H9 (cell line): ENCODE measurements around the gene SCFD2. TPM values are rescaled to one million over a fixed set of nuclear protein-coding genes. Genes with fewer than 3 reads are reported as not detected.

Source experiments
- DNase-seq: peaks from one replicate; pipeline ENCODE4 v3.0.0-alpha.2; 2017
- H2AFZ ChIP-seq: one replicate; pipeline ENCODE4 v1.6.1; 2013; ENCODE audit warnings: mild to moderate bottlenecking, low read length, control low read depth, moderate library complexity
- H2AK5ac ChIP-seq: 2 replicates; pipeline ENCODE4 v1.6.1; 2013; ENCODE audit warnings: low read length, control low read depth, mixed read lengths; ENCODE audit not compliant: insufficient read length
- H2BK120ac ChIP-seq: one replicate; pipeline ENCODE4 v1.6.1; 2013; ENCODE audit warnings: low read depth, mild to moderate bottlenecking, low read length, control low read depth, inconsistent platforms; ENCODE audit not compliant: poor library complexity, severe bottlenecking
- H2BK12ac ChIP-seq: 2 replicates; pipeline ENCODE4 v1.6.1; 2013; ENCODE audit warnings: low read length, control low read depth, mixed read lengths, low read depth; ENCODE audit not compliant: insufficient read length
- H2BK15ac ChIP-seq: 2 replicates; pipeline ENCODE4 v1.6.1; 2013; ENCODE audit warnings: low read depth, low read length, control low read depth
- H2BK20ac ChIP-seq: one replicate; pipeline ENCODE4 v1.6.1; 2013; ENCODE audit warnings: low read depth, mild to moderate bottlenecking, low read length, control low read depth, inconsistent platforms; ENCODE audit not compliant: poor library complexity, severe bottlenecking
- H2BK5ac ChIP-seq: 2 replicates; pipeline ENCODE4 v1.6.1; 2013; ENCODE audit warnings: low read length, control low read depth, mixed read lengths; ENCODE audit not compliant: insufficient read length
- H3K14ac ChIP-seq: 2 replicates; pipeline ENCODE4 v1.6.1; 2013; ENCODE audit warnings: low read length, control low read depth; ENCODE audit not compliant: insufficient read depth
- H3K18ac ChIP-seq: 2 replicates; pipeline ENCODE4 v1.6.1; 2013; ENCODE audit warnings: low read depth, mild to moderate bottlenecking, mixed read lengths, low read length, control low read depth; ENCODE audit not compliant: insufficient read length
- H3K23ac ChIP-seq: 2 replicates; pipeline ENCODE4 v1.6.1; 2013; ENCODE audit warnings: low read length, control low read depth, mixed read lengths, low read depth; ENCODE audit not compliant: insufficient read length
- H3K23me2 ChIP-seq: 2 replicates; pipeline ENCODE4 v1.6.1; 2013; ENCODE audit warnings: low read depth, mild to moderate bottlenecking, mixed read lengths, low read length, control low read depth; ENCODE audit not compliant: insufficient read length, poor library complexity, severe bottlenecking
- H3K27ac ChIP-seq: 2 replicates; pipeline ENCODE4 v1.5.1; 2013; ENCODE audit warnings: low read length, control low read depth, mixed read lengths, low read depth; ENCODE audit not compliant: insufficient read length
- H3K27me3 ChIP-seq: 2 replicates; pipeline ENCODE4 v1.6.1; 2013; ENCODE audit warnings: low read length, control low read depth, inconsistent platforms; ENCODE audit not compliant: insufficient read depth
- H3K4ac ChIP-seq: 2 replicates; pipeline ENCODE4 v1.6.1; 2013; ENCODE audit warnings: low read depth, mild to moderate bottlenecking, control low read depth, inconsistent platforms, low read length, moderate library complexity
- H3K4me1 ChIP-seq: 2 replicates; pipeline ENCODE4 v1.6.1; 2013; ENCODE audit warnings: low read length, control low read depth, inconsistent platforms; ENCODE audit not compliant: insufficient read depth
- H3K4me2 ChIP-seq: 2 replicates; pipeline ENCODE4 v1.6.1; 2013; ENCODE audit warnings: low read length, control low read depth, mixed read lengths; ENCODE audit not compliant: insufficient read length, insufficient read depth
- H3K56ac ChIP-seq: 2 replicates; pipeline ENCODE4 v1.6.1; 2013; ENCODE audit warnings: low read depth, mild to moderate bottlenecking, mixed read lengths, low read length, control low read depth; ENCODE audit not compliant: insufficient read length
- H3K79me1 ChIP-seq: 2 replicates; pipeline ENCODE4 v1.6.1; 2013; ENCODE audit warnings: low read depth, mild to moderate bottlenecking, moderate library complexity, low read length, control low read depth, inconsistent platforms; ENCODE audit not compliant: insufficient read depth, poor library complexity, severe bottlenecking
- H3K79me2 ChIP-seq: 2 replicates; pipeline ENCODE4 v1.6.1; 2013; ENCODE audit warnings: low read length, control low read depth, inconsistent platforms; ENCODE audit not compliant: insufficient read depth
- H3K9ac ChIP-seq: 2 replicates; pipeline ENCODE4 v1.6.1; 2013; ENCODE audit warnings: low read length, control low read depth, mixed read lengths; ENCODE audit not compliant: insufficient read length; ENCODE audit errors: extremely low read depth
- H3K9me3 ChIP-seq: one replicate; pipeline ENCODE4 v1.6.1; 2013; ENCODE audit warnings: low read depth, low read length, inconsistent platforms; ENCODE audit not compliant: control insufficient read depth
- H3T11ph ChIP-seq: one replicate; pipeline ENCODE4 v1.6.1; 2013; ENCODE audit warnings: mild to moderate bottlenecking, low read length, control low read depth, inconsistent platforms
- H4K20me1 ChIP-seq: one replicate; pipeline ENCODE4 v1.6.1; 2013; ENCODE audit not compliant: control insufficient read depth, insufficient read length, insufficient read depth
- H4K5ac ChIP-seq: 2 replicates; pipeline ENCODE4 v1.6.1; 2013; ENCODE audit warnings: low read depth, mild to moderate bottlenecking, mixed read lengths, low read length, control low read depth; ENCODE audit not compliant: insufficient read length
- H4K8ac ChIP-seq: replicated peaks from 2 replicates; pipeline ENCODE4 v1.6.1; 2013; ENCODE audit warnings: low read length, control low read depth, mixed read lengths, low read depth; ENCODE audit not compliant: insufficient read length
- H4K91ac ChIP-seq: 2 replicates; pipeline ENCODE4 v1.6.1; 2013; ENCODE audit warnings: low read depth, mild to moderate bottlenecking, moderate library complexity, mixed read lengths, low read length, control low read depth; ENCODE audit not compliant: insufficient read length
- H3K27ac Mint-ChIP-seq, 3 experiments: 2 replicates in 2 of 3; 3 replicates in 1 of 3; pipeline ENCODE4 v1.8.0; 2020 to 2021; ENCODE audit warnings: mixed read lengths in 3 of 3, mild to moderate bottlenecking in 1 of 3, moderate library complexity in 1 of 3
- H3K27me3 Mint-ChIP-seq: 2 replicates; pipeline ENCODE4 v1.8.0; 2021; ENCODE audit warnings: low read depth, mild to moderate bottlenecking, moderate library complexity, mixed read lengths
- H3K36me3 Mint-ChIP-seq, 3 experiments: 2 replicates in 2 of 3; 3 replicates in 1 of 3; pipeline ENCODE4 v1.8.0; 2020 to 2021; ENCODE audit warnings: low read depth in 3 of 3, mixed read lengths in 3 of 3; ENCODE audit not compliant: insufficient read depth in 1 of 3
- H3K4me1 Mint-ChIP-seq, 2 experiments: 2 replicates each; pipeline ENCODE4 v1.8.0; 2020; ENCODE audit warnings: mixed read lengths in 2 of 2
- H3K4me3 Mint-ChIP-seq, 2 experiments: 2 replicates in 1 of 2; 3 replicates in 1 of 2; pipeline ENCODE4 v1.8.0; 2020 to 2021; ENCODE audit warnings: mild to moderate bottlenecking in 2 of 2, mixed read lengths in 2 of 2, moderate library complexity in 1 of 2
- H3K9me3 Mint-ChIP-seq, 2 experiments: 2 replicates in 1 of 2; 3 replicates in 1 of 2; pipeline ENCODE4 v1.8.0; 2020; ENCODE audit warnings: mild to moderate bottlenecking in 2 of 2, mixed read lengths in 2 of 2, moderate library complexity in 1 of 2
- CTCF ChIP-seq: fragments of 200-600 bp; sonication (generic); conservative IDR thresholded peaks from 3 replicates; pipeline ENCODE4 v1.8.0; 2021; ENCODE audit warnings: antibody characterized with exemption, mild to moderate bottlenecking
- WGBS: extraction: QIAGEN DNeasy Blood & Tissue Kit; methylation state at CpG from one replicate; pipeline ENCODE4 v1.1.7; 2013; ENCODE audit warnings: missing lambda C conversion rate, low lambda C conversion rate, mixed read lengths; ENCODE audit not compliant: insufficient read length; ENCODE audit errors: extremely low coverage; 5-methylcytosine and 5-hydroxymethylcytosine counted together
- total RNA-seq: library from RNA; stranded (reverse); gene quantifications from 2 replicates; pipeline ENCODE4 v1.2.1, GENCODE V29; 2021

SCFD2 gene
- total RNA-seq, 1 experiment from 2014 or later, result 10.1 TPM

DNA sequence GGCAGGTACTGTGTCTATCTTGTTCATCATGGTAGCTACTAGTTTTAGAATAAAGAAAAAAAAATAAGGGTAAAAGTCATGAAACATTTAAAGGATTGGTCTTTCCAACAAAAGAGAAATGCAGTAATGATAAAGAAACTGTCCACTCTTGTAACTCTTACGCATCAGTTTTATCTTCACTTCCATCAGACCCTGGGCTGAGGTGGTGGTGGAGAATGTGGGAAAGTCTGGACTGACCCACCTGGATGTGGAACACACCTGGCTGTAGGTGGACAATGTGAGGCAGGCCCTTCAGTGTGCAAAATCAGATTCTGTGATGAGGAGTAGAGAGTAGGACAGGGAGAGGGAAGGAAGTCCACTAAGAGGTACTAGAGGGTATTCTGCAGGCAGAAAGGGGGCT lies 375.2 kb downstream of the SCFD2 start:
- no peak overlapping the region for H3K4ac ChIP-seq
- peaks cover 8 to 18% (median 14%) of the 10 kb centered on the region in 3 experiments for H3K36me3 Mint-ChIP-seq
- no peak overlapping the region for H3K27ac Mint-ChIP-seq
- no peak overlapping the region for H3K18ac ChIP-seq
- no peaks in the 10 kb centered on the region for H3K4me1 ChIP-seq
- no peak overlapping the region for H3T11ph ChIP-seq
- H3K9ac ChIP-seq, result no peak overlapping the region
- H2BK5ac ChIP-seq, result no peak overlapping the region
- H3K27ac ChIP-seq, result no peak overlapping the region
- H3K27me3 Mint-ChIP-seq, result no peaks in the 10 kb centered on the region
- no peaks in the 10 kb centered on the region for H4K20me1 ChIP-seq
- no peaks in the 10 kb centered on the region for H3K23me2 ChIP-seq
- peak overlapping the region in 1 of 2 experiments; percentile 28; a peak in 1 of 5 replicates for H3K4me3 Mint-ChIP-seq
- no peak overlapping the region for H2BK12ac ChIP-seq
- H3K27me3 ChIP-seq, result no peaks in the 10 kb centered on the region
- no peak for TF ChIP-seq CTCF
- peaks cover 25 to 29% of the 10 kb centered on the region in 2 experiments for H3K9me3 Mint-ChIP-seq
- no peak overlapping the region for H3K14ac ChIP-seq
- H2BK15ac ChIP-seq, result no peak overlapping the region
- no peak for DNase-seq
- no peak overlapping the region for H2AK5ac ChIP-seq
- H2BK120ac ChIP-seq, result no peak overlapping the region
- no peak overlapping the region for H4K8ac ChIP-seq
- H4K91ac ChIP-seq, result no peak overlapping the region
- no peaks in the 10 kb centered on the region for H3K9me3 ChIP-seq
- no peak overlapping the region for H2AFZ ChIP-seq
- no peaks in the 10 kb centered on the region for H3K79me1 ChIP-seq
- H3K23ac ChIP-seq, result no peak overlapping the region
- no peaks in the 10 kb centered on the region for H3K79me2 ChIP-seq
- H3K4me1 Mint-ChIP-seq, result no peaks in the 10 kb centered on the region
- no peak overlapping the region for H4K5ac ChIP-seq
- H3K56ac ChIP-seq, result no peak overlapping the region
- WGBS, result no CpG with 5 or more reads among the region's 1 CpG
- no peak overlapping the region for H3K4me2 ChIP-seq
- H2BK20ac ChIP-seq, result no peak overlapping the region
